Effector memory CD4-positive, alpha-beta T cell (primary cell): ENCODE data around the gene ZNF12.
A peak's percentile ranks its signal among the peaks of the same experiment; 100 is the strongest.
"Not testable (repeated sequence)": the region's sequence is repeated elsewhere in the genome, so short reads cannot be mapped to it uniquely, and the experiment has no call there.

ENCODE experiments used
- DNase-seq, 3 donors: peaks; one replicate each; pipeline ENCODE4 v3.0.0-alpha.2; 2020
- H3K27ac ChIP-seq: 2 replicates; pipeline ENCODE4 v1.7.0; 2013; ENCODE audit warnings: mild to moderate bottlenecking, low read length, moderate library complexity; ENCODE audit not compliant: insufficient read depth, poor library complexity, severe bottlenecking
- H3K27me3 ChIP-seq: replicated peaks from 2 replicates; pipeline ENCODE4 v1.7.0; 2013; ENCODE audit warnings: mild to moderate bottlenecking, low read length; ENCODE audit not compliant: insufficient read depth, control insufficient read depth, poor library complexity, severe bottlenecking
- H3K36me3 ChIP-seq: 2 replicates; pipeline ENCODE4 v1.7.0; 2013; ENCODE audit warnings: mild to moderate bottlenecking, low read length, moderate library complexity; ENCODE audit not compliant: control insufficient read depth, insufficient read depth
- H3K4me1 ChIP-seq: 2 replicates; pipeline ENCODE4 v1.7.0; 2013; ENCODE audit warnings: low read length, mild to moderate bottlenecking; ENCODE audit not compliant: control insufficient read depth, insufficient read depth, poor library complexity, severe bottlenecking
- H3K4me3 ChIP-seq: 2 replicates; pipeline ENCODE4 v1.7.0; 2013; ENCODE audit warnings: low read length, low read depth, mild to moderate bottlenecking; ENCODE audit not compliant: insufficient read depth, poor library complexity, severe bottlenecking
- H3K9me3 ChIP-seq: 2 replicates; pipeline ENCODE4 v1.7.0; 2013; ENCODE audit warnings: mild to moderate bottlenecking, low read length, moderate library complexity; ENCODE audit not compliant: control insufficient read depth
- total RNA-seq, 3 donors: gene quantifications; one replicate each; lab custom pipeline; 2026; lab: John Stamatoyannopoulos, UW

Gene ZNF12
- total RNA-seq, result 34.8 to 45.3 (median 39.1) reads per million in 3 donors

DNA sequence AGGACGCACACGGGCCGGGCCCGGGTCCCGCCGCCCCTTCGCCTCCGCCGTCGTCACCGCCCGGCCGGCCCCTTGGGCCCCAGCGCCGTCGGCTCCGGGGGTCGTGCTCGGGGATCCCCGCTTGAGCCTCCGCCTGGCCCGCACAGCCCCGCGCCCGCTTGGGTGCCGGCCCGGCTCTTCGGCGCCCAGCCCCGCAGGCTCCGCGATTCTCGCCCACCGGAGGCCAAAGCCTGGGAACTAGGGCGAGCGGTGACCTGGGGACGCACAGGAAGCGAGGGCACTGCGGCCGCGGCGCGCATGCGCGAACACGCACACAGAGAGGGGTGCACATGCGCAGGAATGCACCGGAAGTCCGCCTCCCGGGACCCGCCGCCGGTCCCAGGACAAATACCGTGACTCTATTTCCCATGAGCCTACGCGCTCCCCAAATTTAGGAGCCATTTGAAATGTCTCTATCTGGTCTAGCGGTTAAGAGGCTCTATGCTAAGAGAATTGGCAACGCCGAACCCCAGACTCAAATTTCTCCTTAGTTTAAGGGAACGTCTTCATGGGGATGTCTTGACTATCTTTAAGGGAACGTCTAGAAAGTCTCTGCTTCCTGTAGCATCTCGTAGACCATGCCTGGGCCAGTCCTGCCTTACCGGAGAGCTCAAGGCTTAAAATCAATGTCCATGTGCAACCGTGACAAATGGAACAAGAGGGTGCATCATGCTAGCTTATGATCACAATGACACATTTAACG, at the start of gene ZNF12:
Gene ZNF12 (minus strand): TSS at position 282 of the 742 bp plus-strand sequence. CDS start 1,774 bp downstream, outside the sequence.
- no peaks in the 10 kb centered on the region for H3K9me3 ChIP-seq
- H3K27ac ChIP-seq, result peak within 1 kb of the TSS; percentile 75
- peaks cover 12% of the 10 kb centered on the region for H3K4me1 ChIP-seq
- H3K4me3 ChIP-seq, result peak within 1 kb of the TSS; percentile 82
- DNase-seq, result peak; percentile 86 to 92 (median 90)
- H3K36me3 ChIP-seq, result peaks cover 17% of the 10 kb centered on the region
- no peaks in the 10 kb centered on the region for H3K27me3 ChIP-seq

DNA sequence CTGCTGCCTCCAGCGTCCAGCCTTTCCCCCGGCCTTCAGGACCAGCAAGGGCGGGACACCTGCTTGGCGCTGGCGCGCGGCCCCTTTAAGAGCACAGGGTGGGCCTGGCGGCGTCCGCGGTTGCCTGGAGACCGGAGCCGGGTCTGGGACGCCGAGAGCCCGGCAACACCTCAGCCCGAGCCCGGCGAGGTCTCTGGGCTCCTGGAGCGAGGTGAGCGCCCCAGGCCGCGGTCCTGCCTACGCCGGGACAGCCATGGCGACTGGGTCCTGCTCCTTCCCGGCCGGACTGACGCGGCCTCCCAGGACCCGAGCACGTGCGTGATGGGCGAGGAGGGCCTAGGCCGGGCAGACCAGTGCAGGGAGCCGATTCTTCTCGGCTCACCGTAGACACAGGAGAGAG, 47.2 kb upstream of the ZNF12 start, which contains the start of gene RSPH10B2:
Gene RSPH10B2 (plus strand): TSS at position 140 of the 400 bp plus-strand sequence. CDS start 3,575 bp downstream, outside the sequence.
- H3K27ac ChIP-seq, H3K4me3 ChIP-seq, H3K4me1 ChIP-seq, DNase-seq, H3K36me3 ChIP-seq, H3K27me3 ChIP-seq, H3K9me3 ChIP-seq: not testable (repeated sequence)

DNA sequence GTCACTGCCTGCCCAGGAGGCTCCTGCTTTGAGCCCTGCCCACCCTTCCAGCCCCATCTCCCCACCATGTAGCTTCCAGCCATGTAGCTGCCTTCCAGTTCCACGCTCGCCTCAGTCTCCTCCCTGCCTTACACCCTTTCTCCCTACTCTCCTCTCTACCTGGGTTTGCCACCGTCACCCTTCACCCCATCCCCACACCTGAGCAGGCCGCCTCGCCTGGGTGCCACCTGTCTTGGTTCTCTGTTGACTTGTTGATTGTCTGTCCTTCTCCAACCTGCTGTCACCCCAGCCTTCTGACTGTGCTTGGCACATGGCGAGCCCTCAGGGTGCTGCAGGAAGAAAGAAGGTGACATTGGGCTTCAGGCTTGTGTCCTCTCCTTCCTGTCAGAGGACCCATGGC, 43.4 kb upstream of the ZNF12 start:
- H3K36me3 ChIP-seq, H3K4me1 ChIP-seq, H3K27me3 ChIP-seq, H3K27ac ChIP-seq, H3K9me3 ChIP-seq, H3K4me3 ChIP-seq, DNase-seq: not testable (repeated sequence)

DNA sequence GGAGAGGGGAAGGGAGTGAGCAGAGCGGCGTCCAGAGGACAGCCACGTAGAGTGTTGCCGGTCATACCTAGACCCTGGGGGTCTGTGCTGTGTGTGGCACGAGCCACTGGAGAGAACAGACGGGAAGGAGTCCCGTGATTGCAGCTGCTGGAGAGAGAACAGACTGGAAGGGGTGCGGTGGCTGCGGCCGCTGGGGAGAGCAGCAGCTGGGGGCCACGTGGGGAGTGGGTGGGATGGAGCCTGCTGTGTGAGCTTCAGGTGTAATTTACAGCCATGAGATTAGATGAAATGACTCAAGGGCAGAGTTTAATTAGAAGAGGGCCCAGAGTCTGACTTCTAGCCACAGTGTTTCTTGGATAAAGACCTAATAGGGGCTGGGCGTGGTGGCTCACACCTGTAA, 42.6 kb upstream of the ZNF12 start:
- not testable (repeated sequence) for H3K9me3 ChIP-seq, DNase-seq, H3K36me3 ChIP-seq, H3K4me3 ChIP-seq, H3K4me1 ChIP-seq, H3K27me3 ChIP-seq, H3K27ac ChIP-seq

DNA sequence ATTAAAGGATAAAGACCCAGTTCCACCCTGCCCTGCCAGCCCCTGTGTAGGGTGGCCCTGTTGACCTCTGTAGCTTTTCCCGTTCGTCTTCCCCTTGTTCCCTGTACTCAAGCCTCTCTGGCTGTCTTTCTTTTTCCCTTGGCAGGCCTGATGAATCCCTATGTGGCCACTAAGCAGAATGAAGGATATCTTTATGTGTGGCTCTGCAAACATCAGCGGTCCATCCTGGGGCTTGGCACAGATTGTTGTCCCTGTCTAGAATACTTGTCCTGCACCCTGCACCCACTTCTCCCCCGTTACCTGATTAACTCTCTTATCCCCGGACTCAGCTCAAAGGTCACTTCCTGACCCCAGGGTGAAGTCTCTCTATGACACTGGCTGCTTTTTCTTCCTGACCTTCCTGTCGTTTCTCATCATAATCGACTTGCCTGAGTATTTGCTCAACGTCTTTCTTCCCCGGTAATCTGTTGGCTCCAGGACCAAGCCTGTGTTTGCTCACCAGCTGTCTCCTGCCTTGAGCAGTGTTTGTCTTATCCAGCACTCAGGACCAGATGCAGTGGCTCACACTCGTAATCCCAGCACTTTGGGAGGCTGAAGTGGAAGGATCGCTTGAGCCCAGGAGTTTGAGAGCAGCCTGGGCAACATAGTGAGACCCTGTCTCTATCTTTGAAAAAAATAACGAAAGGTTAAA, 37.8 kb upstream of the ZNF12 start:
- not testable (repeated sequence) for H3K4me1 ChIP-seq, H3K36me3 ChIP-seq, H3K27me3 ChIP-seq, H3K4me3 ChIP-seq, H3K9me3 ChIP-seq, H3K27ac ChIP-seq, DNase-seq

DNA sequence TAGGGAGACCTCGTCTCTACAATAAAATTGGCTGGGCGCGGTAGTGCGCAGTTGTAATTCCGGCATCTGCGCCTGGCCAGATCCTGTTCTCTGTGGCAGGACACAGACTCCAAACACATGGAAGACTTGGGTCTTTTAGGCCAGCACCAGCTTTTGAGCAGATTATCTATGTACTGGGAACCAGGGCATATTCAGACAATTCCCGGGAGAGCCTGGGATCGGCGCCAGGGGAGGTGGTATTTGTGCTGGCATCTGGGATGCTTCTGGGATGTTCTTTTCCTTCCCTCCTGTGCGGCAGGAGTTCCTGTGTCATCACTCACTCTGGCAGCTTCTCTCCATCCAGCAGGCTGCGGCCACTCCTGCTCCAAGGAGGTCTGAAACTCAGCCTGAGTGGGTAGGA, 31.7 kb upstream of the ZNF12 start:
- H3K4me3 ChIP-seq, H3K9me3 ChIP-seq, DNase-seq, H3K36me3 ChIP-seq, H3K27me3 ChIP-seq, H3K4me1 ChIP-seq, H3K27ac ChIP-seq: not testable (repeated sequence)

DNA sequence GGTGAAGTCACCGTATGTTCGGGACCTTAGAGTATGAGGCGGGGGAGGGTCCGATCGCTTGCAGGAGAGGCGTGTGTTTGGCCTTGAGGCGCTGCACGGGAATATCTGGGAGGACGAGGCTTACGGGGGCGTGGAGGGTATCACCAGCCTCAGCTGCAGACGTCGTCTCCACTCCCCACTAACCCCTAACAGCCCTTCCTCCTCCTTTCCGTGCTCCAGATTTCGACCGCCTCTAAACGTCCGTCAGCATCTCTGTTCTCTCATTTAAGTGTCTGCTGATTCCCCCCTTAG, 23.5 kb upstream of the ZNF12 start:
- no peak for DNase-seq
- peaks cover 2% of the 10 kb centered on the region for H3K36me3 ChIP-seq
- H3K27ac ChIP-seq, result peak overlapping the region; percentile 65
- no peaks in the 10 kb centered on the region for H3K9me3 ChIP-seq
- H3K27me3 ChIP-seq, result no peaks in the 10 kb centered on the region
- peak overlapping the region; percentile 90 for H3K4me3 ChIP-seq
- no peaks in the 10 kb centered on the region for H3K4me1 ChIP-seq

DNA sequence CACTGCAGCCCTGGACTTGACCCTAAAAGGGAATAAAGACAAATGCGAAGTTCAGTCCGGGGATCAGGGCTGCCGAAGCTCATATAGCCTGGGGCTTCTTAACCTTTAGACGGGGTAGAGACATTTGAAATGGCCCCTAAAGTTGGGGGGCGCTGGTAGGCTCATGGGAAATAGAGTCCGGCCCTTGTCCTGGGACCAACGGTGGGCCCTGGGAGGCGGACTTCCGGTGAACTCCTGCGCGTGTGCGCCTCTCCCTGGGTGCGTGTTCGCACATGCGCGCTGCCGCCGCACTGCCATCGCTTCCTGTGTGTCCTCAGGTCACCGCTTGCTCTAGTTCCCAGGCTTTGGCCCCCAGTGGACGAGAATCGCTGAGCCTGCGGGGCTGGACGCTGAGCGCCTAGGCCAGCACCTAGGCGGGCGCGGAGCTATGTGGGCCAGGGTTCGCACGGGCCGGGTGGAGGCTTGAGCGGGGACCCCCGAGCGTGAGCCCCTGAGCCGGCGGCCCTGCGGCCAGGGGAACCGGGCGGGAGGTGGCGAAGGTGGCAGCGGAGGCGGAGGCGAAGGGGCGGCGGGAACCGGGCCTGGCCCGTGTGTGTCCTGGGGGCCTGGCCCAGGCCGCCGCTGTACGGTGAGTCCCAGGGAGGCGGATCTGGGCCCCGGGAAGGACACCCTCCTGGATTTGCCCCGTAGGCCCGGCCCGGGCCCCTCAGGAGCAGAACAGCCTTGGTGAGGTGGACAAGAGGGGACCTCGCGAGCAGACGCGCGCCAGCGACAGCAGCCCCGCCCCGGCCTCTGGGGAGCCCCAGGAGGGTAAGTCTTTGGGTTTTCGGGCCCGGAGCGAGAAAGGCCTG, 23.0 kb upstream of the ZNF12 start:
- peak overlapping the region; percentile 90 for H3K4me3 ChIP-seq
- peak; percentile 52 to 73 (median 59) for DNase-seq
- H3K4me1 ChIP-seq, result no peaks in the 10 kb centered on the region

DNA sequence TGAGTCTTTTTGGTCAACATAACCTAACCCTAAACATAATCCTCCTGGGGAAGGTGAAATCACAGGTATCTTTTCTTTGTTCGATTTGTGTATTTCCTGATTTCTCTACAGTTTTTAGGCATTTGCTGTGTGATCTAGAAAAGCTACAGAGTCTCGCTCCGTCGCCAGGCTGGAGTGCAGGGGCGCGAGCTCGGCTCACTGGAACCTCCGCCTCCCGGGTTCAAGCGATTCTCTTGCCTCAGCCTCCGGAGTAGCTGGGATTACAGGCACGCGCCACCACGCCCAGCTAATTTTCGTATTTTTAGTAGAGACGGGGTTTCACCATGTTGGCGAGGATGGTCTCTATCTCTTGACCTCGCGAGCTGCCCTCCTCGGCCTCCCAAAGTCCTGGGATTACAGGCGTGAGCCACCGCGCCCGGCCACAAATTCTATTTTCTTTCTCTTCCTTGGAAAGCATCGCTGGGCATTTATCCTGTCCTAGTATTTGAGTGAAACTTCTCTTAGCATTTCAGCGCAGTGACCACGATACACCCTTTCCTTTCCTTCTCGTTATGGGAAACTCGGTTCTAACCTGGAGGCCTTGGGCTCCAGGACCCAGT, 22.2 kb upstream of the ZNF12 start:
- Histone ChIP-seq H3K4me3 (peak overlapping the region; percentile 90), H3K27ac (peak overlapping the region; percentile 65)
- not testable (repeated sequence) for DNase-seq, H3K4me1 ChIP-seq, H3K27me3 ChIP-seq, H3K9me3 ChIP-seq, H3K36me3 ChIP-seq

More for the DNA sequence above, 23.0 kb upstream of the ZNF12 start:
- peaks cover 2% of the 10 kb centered on the region for H3K36me3 ChIP-seq
- no peaks in the 10 kb centered on the region for H3K9me3 ChIP-seq
- no peaks in the 10 kb centered on the region for H3K27me3 ChIP-seq
- peak overlapping the region; percentile 65 for H3K27ac ChIP-seq
